ENCODE data around the gene UBR1.

DNA sequence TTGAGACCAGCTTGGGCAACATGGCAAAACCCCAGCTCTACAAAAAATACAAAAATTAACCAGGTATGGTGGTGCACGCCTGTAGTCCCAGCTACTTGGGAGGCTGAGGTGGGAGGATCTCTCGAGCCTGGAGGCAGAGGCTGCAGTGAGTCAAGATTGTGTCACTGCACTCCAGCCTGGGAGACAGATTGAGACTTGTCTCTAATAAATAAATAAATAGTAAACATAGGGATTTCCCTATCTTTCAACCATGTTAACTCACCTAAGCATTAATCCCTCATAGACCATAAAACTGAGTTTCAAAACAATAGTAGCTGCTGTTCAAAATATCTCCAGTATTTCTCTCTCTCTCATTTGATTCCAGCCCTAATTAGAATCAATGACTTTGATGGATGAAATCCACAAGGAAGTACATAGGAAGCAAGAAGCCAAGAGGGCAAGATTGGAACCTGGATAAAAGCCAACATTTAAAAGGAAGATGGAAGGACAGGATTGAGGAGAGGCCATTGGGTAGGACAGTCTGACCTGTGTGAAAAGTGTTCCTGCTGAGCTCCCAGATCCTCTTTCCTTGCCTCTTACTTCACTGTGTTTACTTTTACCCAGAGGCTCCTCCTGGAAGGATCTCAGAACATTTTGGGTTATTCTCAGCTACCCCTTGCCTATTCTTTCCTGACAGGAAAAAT lies 172.9 kb downstream of the UBR1 start:
- TF ChIP-seq, protein P1, sequence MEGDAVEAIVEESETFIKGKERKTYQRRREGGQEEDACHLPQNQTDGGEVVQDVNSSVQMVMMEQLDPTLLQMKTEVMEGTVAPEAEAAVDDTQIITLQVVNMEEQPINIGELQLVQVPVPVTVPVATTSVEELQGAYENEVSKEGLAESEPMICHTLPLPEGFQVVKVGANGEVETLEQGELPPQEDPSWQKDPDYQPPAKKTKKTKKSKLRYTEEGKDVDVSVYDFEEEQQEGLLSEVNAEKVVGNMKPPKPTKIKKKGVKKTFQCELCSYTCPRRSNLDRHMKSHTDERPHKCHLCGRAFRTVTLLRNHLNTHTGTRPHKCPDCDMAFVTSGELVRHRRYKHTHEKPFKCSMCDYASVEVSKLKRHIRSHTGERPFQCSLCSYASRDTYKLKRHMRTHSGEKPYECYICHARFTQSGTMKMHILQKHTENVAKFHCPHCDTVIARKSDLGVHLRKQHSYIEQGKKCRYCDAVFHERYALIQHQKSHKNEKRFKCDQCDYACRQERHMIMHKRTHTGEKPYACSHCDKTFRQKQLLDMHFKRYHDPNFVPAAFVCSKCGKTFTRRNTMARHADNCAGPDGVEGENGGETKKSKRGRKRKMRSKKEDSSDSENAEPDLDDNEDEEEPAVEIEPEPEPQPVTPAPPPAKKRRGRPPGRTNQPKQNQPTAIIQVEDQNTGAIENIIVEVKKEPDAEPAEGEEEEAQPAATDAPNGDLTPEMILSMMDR (IDR thresholded peaks at IDR 0.05; ENCODE audit: poor library complexity, severe bottlenecking): no peak
- TF ChIP-seq RAD21 (conservative IDR thresholded peaks at IDR 0.05) (no peak), EZH2 (IDR thresholded peaks at IDR 0.05; ENCODE audit: borderline replicate concordance, insufficient read depth, low read length, poor library complexity, severe bottlenecking) (no peak), EP300 (conservative IDR thresholded peaks at IDR 0.05; ENCODE audit: poor library complexity, severe bottlenecking) (no peak), MXI1 (conservative IDR thresholded peaks at IDR 0.05; ENCODE audit: poor library complexity, severe bottlenecking) (no peak)
